Sigmoid colon (tissue), 7 donors: ENCODE data around the gene TET1. TPM values are rescaled to one million over a fixed set of nuclear protein-coding genes. Genes with fewer than 3 reads are reported as not detected.

ENCODE experiments used
- DNase-seq: peaks from one replicate; pipeline ENCODE4 v3.0.0-alpha.2; 2019
- H3K27ac ChIP-seq, 4 donors: fragments of 200-600 bp; sonication (generic); one replicate each; pipeline ENCODE4 v1.5.1; 2016 to 2019; ENCODE audit warnings: mild to moderate bottlenecking in 1 of 4
- H3K27me3 ChIP-seq, 3 donors: fragments of 200-600 bp; sonication (generic); one replicate each; pipeline ENCODE4 v1.5.1; 2019; ENCODE audit warnings: mild to moderate bottlenecking in 1 of 3
- H3K36me3 ChIP-seq, 4 donors: fragments of 200-600 bp; sonication (generic); one replicate each; pipeline ENCODE4 v1.5.1; 2016 to 2019
- H3K4me1 ChIP-seq, 4 donors: fragments of 200-600 bp; sonication (generic); one replicate each; pipeline ENCODE4 v1.5.1; 2017 to 2019
- H3K4me3 ChIP-seq, 4 donors: fragments of 200-600 bp; sonication (generic); one replicate each; pipeline ENCODE4 v1.5.1; 2017 to 2019; ENCODE audit warnings: mild to moderate bottlenecking in 2 of 4, moderate library complexity in 1 of 4
- H3K9me3 ChIP-seq, 4 donors: fragments of 200-600 bp in 3 of 4; sonication (generic) in 3 of 4; one replicate each; pipeline versions ENCODE4 v1.5.1 to v1.6.1; 2013 to 2019
- CTCF ChIP-seq, 4 experiments: fragments of 450-650 bp in 3 of 4; fragments of 200-600 bp in 1 of 4; IDR thresholded peaks; one replicate each; pipeline ENCODE4 v1.5.1; 2016 to 2019; ENCODE audit warnings: antibody characterized with exemption in 4 of 4, mild to moderate bottlenecking in 3 of 4, moderate library complexity in 2 of 4
- EP300 ChIP-seq, 4 donors: sonication (generic); formaldehyde crosslinking; IDR thresholded peaks; one replicate each; pipeline ENCODE4 v1.6.1; 2017; ENCODE audit warnings: antibody characterized with exemption in 4 of 4
- POLR2A ChIP-seq, 2 donors: fragments of 450-650 bp; IDR thresholded peaks; one replicate each; pipeline ENCODE4 v1.6.1; 2016; ENCODE audit warnings: antibody characterized with exemption in 2 of 2, mild to moderate bottlenecking in 2 of 2, moderate library complexity in 2 of 2
- POLR2AphosphoS5 ChIP-seq, 4 donors: sonication (generic); formaldehyde crosslinking; IDR thresholded peaks; one replicate each; pipeline ENCODE4 v1.6.1; 2017; ENCODE audit warnings: antibody characterized with exemption in 4 of 4
- WGBS, 2 donors: extraction: QIAGEN DNeasy Blood & Tissue Kit; methylation state at CpG; one replicate each; pipeline ENCODE4 v1.1.7; 2013; 5-methylcytosine and 5-hydroxymethylcytosine counted together
- intact Hi-C: fragments of 100-400 bp; cut with DNase I; formaldehyde crosslinking; loops from one replicate; pipeline ENCODE4 v1.15.1; 2023
- polyA plus RNA-seq, 3 donors: library from polyadenylated mRNA; stranded (reverse); fragments of 200-250 nt; gene quantifications; one replicate each; pipeline ENCODE4 v1.2.3, GENCODE V29; 2013
- total RNA-seq, 4 donors: library from RNA; depleted of rRNA; stranded (reverse); fragments of >200 nt; gene quantifications; one replicate each; pipeline ENCODE4 v1.1.0, GENCODE V29; 2016
- donor health status: healthy with polysubstance abuse.
- donor health status: Bipolar disorder and iron deficiency.
- donor health status: healthy.

TET1 gene
- total and polyA plus RNA-seq, 7 donors = under 0.01 to 8.9 (median 6.5) TPM; not detected in 1

- 44 to 75% methylated on average over 12 of the region's 12 CpGs for WGBS, 2 donors
- Histone ChIP-seq H3K36me3 (no peaks in the 10 kb centered on the region), H3K27me3 (peaks cover 0 to 13% (median 3%) of the 10 kb centered on the region in 3 donors), H3K4me1 (peaks cover 0 to 42% (median 26%) of the 10 kb centered on the region in 4 donors), H3K9me3 (no peaks in the 10 kb centered on the region), H3K4me3 (peak overlapping the region; percentile 67 to 78 (median 75)), H3K27ac (peak overlapping the region; percentile 37 to 63 (median 55))
- no peak for TF ChIP-seq EP300 (IDR thresholded peaks at IDR 0.05)
- no peak for TF ChIP-seq CTCF (IDR thresholded peaks at IDR 0.05)
- TF ChIP-seq POLR2AphosphoS5 (IDR thresholded peaks at IDR 0.05) = no peak
- no peak for TF ChIP-seq POLR2A (IDR thresholded peaks at IDR 0.05)
- DNase-seq = no peak
- intact Hi-C loops = loop anchor here (5.0 kb wide), 1 partner anchor 159 kb away; the partner anchor contains the start of gene CCAR1
Observed at GRCh38 chr10:68562661-68563570, 2.8 kb downstream of the TET1 start.

- WGBS, 2 donors = 70 to 72% methylated on average over 4 of the region's 4 CpGs
- H3K27me3 ChIP-seq = peaks cover 0 to 13% (median 3%) of the 10 kb centered on the region in 3 donors
- no peak overlapping the region for H3K27ac ChIP-seq
- TF ChIP-seq CTCF (IDR thresholded peaks at IDR 0.05) = no peak
- TF ChIP-seq POLR2AphosphoS5 (IDR thresholded peaks at IDR 0.05) = no peak
- peaks cover 0 to 36% (median 26%) of the 10 kb centered on the region in 4 donors for H3K4me1 ChIP-seq
- no peak overlapping the region for H3K4me3 ChIP-seq
- no peaks in the 10 kb centered on the region for H3K36me3 ChIP-seq
- no peaks in the 10 kb centered on the region for H3K9me3 ChIP-seq
- no peak for DNase-seq
- intact Hi-C loops = loop anchor here (5.0 kb wide), 1 partner anchor 158 kb away; the partner anchor contains the start of gene CCAR1
Observed at GRCh38 chr10:68564712-68565111, 4.6 kb downstream of the TET1 start.

GRCh38 chr10:68565658-68566057, 5.5 kb downstream of the TET1 start:
- no peak for TF ChIP-seq POLR2AphosphoS5 (IDR thresholded peaks at IDR 0.05)
- no peak for TF ChIP-seq POLR2A (IDR thresholded peaks at IDR 0.05)
- no peak for TF ChIP-seq EP300 (IDR thresholded peaks at IDR 0.05)
- TF ChIP-seq CTCF (IDR thresholded peaks at IDR 0.05) = no peak
- no peaks in the 10 kb centered on the region for H3K9me3 ChIP-seq
- no peaks in the 10 kb centered on the region for H3K36me3 ChIP-seq
- H3K4me1 ChIP-seq = peaks cover 0 to 36% (median 23%) of the 10 kb centered on the region in 4 donors
- 91 to 95% methylated on average over 3 of the region's 3 CpGs for WGBS, 2 donors
- peaks cover 0 to 8% (median 2%) of the 10 kb centered on the region in 3 donors for H3K27me3 ChIP-seq
- H3K27ac ChIP-seq = no peak overlapping the region
- intact Hi-C loops = no loop called here
- DNase-seq = no peak
- no peak overlapping the region for H3K4me3 ChIP-seq

- H3K27me3 ChIP-seq = peaks cover 0 to 1% (median 0%) of the 10 kb centered on the region in 3 donors
- DNase-seq = no peak
- intact Hi-C loops = no loop called here
- no peaks in the 10 kb centered on the region for H3K36me3 ChIP-seq
- no peak overlapping the region for H3K4me3 ChIP-seq
- H3K27ac ChIP-seq = no peak overlapping the region
- TF ChIP-seq CTCF (IDR thresholded peaks at IDR 0.05) (no peak), POLR2AphosphoS5 (IDR thresholded peaks at IDR 0.05) (no peak), EP300 (IDR thresholded peaks at IDR 0.05) (no peak), POLR2A (IDR thresholded peaks at IDR 0.05) (no peak)
- 84 to 94% methylated on average over 1 of the region's 1 CpG for WGBS, 2 donors
- no peaks in the 10 kb centered on the region for H3K9me3 ChIP-seq
- peaks cover 0 to 29% (median 17%) of the 10 kb centered on the region in 4 donors for H3K4me1 ChIP-seq
Observed at GRCh38 chr10:68566351-68566750, 6.2 kb downstream of the TET1 start.
